B cell (primary cell): Measurements from ENCODE around the gene PDILT. TPM values are rescaled to one million over a fixed set of nuclear protein-coding genes. Genes with fewer than 3 reads are reported as not detected.

Source experiments
- ATAC-seq: fragments of 200-7000 bp; cut with Tn5 transposase; one replicate; pipeline ENCODE4 v1.10.0; 2021; ENCODE audit warnings: low read depth, mild to moderate bottlenecking, moderate number of reproducible peaks, moderate library complexity
- CTCF ChIA-PET: fragments of 350-600 bp; sonication (Branson Sonifier 250); formaldehyde crosslinking; loops from one replicate; lab custom pipeline; 2021; ENCODE audit warnings: antibody characterized with exemption, inconsistent platforms; lab: Charles Lee
- POLR2A ChIA-PET: fragments of 350-600 bp; sonication (Branson Sonifier 250); formaldehyde crosslinking; loops from one replicate; lab custom pipeline; 2021; ENCODE audit warnings: antibody characterized with exemption; lab: Charles Lee
- DNase-seq: peaks from one replicate; pipeline ENCODE4 v3.0.0; 2013
- H2AFZ ChIP-seq: 2 replicates; pipeline ENCODE4 v1.6.1; 2012; ENCODE audit warnings: mild to moderate bottlenecking, low read depth, low read length; ENCODE audit not compliant: insufficient read depth, poor library complexity, severe bottlenecking
- H3K27ac ChIP-seq, 2 donors: 1 replicate in 1 of 2; 2 replicates in 1 of 2; pipeline ENCODE4 v1.5.1; 2012 to 2013; ENCODE audit warnings: low read length in 2 of 2, mild to moderate bottlenecking in 2 of 2, moderate library complexity in 1 of 2
- H3K27me3 ChIP-seq, 4 experiments: fragments of 200-600 bp in 1 of 4; sonication (generic) in 1 of 4; replicated peaks in 1 of 4; 1 replicate in 2 of 4; 2 replicates in 2 of 4; pipeline versions ENCODE4 v1.6.1 to v1.7.0; 2013 to 2016; ENCODE audit warnings: low read length in 3 of 4, mild to moderate bottlenecking in 2 of 4, mixed read lengths in 1 of 4, moderate library complexity in 1 of 4; ENCODE audit not compliant: insufficient read depth in 4 of 4, control insufficient read depth in 3 of 4; ENCODE audit errors: control extremely low read depth in 1 of 4
- H3K36me3 ChIP-seq, 2 experiments: replicated peaks in 1 of 2; 1 replicate in 1 of 2; 2 replicates in 1 of 2; pipeline versions ENCODE4 v1.6.1 to v1.7.1; 2013; ENCODE audit warnings: low read length in 1 of 2; ENCODE audit not compliant: insufficient read depth in 2 of 2, control insufficient read depth in 1 of 2; ENCODE audit errors: control extremely low read depth in 1 of 2, extremely low read depth in 1 of 2
- H3K4me1 ChIP-seq, 2 donors: fragments of 200-600 bp in 1 of 2; sonication (generic) in 1 of 2; 1 replicate in 1 of 2; 2 replicates in 1 of 2; pipeline versions ENCODE4 v1.5.1 to v1.6.1; 2013 to 2017; ENCODE audit warnings: low read length in 2 of 2; ENCODE audit not compliant: control insufficient read depth in 2 of 2, insufficient read depth in 2 of 2
- H3K4me2 ChIP-seq: replicated peaks from 2 replicates; pipeline ENCODE3; 2012; ENCODE audit warnings: mild to moderate bottlenecking, low read depth, low read length; ENCODE audit not compliant: poor library complexity, severe bottlenecking
- H3K4me3 ChIP-seq, 5 experiments: fragments of 200-600 bp in 1 of 5; sonication (generic) in 1 of 5; 1 replicate in 3 of 5; 2 replicates in 2 of 5; pipeline versions ENCODE4 v1.5.1 to v1.7.0; 2011 to 2016; ENCODE audit warnings: low read length in 4 of 5, mild to moderate bottlenecking in 4 of 5, low read depth in 2 of 5, control low read depth in 1 of 5, moderate library complexity in 1 of 5; ENCODE audit not compliant: insufficient read depth in 1 of 5; ENCODE audit errors: control extremely low read depth in 1 of 5, extremely low read depth in 1 of 5
- H3K79me2 ChIP-seq: fragments of 200-600 bp; sonication (generic); one replicate; pipeline ENCODE4 v1.6.0; 2016; ENCODE audit warnings: low read length; ENCODE audit not compliant: control insufficient read depth, insufficient read depth
- H3K9ac ChIP-seq: fragments of 200-600 bp; sonication (generic); 2 replicates; pipeline ENCODE4 v1.6.1; 2017; ENCODE audit warnings: mild to moderate bottlenecking, low read length, moderate library complexity
- H3K9me3 ChIP-seq, 3 donors: one replicate each; pipeline versions ENCODE4 v1.6.1 to v1.7.1; 2013; ENCODE audit warnings: low read length in 2 of 3; ENCODE audit not compliant: control insufficient read depth in 2 of 3, insufficient read depth in 1 of 3; ENCODE audit errors: control extremely low read depth in 1 of 3
- H4K20me1 ChIP-seq: 2 replicates; pipeline ENCODE4 v1.6.0; 2012; ENCODE audit warnings: mild to moderate bottlenecking, low read length; ENCODE audit not compliant: insufficient read depth, control insufficient read depth, poor library complexity, severe bottlenecking
- H3K27ac Mint-ChIP-seq: one replicate; pipeline ENCODE4 v1.8.0; 2021; ENCODE audit warnings: mixed read lengths
- H3K27me3 Mint-ChIP-seq: one replicate; pipeline ENCODE4 v1.8.0; 2021; ENCODE audit warnings: mixed read lengths
- H3K4me1 Mint-ChIP-seq: one replicate; pipeline ENCODE4 v1.8.0; 2021; ENCODE audit warnings: mixed read lengths
- H3K4me3 Mint-ChIP-seq: one replicate; pipeline ENCODE4 v1.8.0; 2021; ENCODE audit warnings: mixed read lengths
- H3K9me3 Mint-ChIP-seq: one replicate; pipeline ENCODE4 v1.8.0; 2022; ENCODE audit warnings: mixed read lengths; ENCODE audit not compliant: insufficient read depth
- EZH2 ChIP-seq: IDR thresholded peaks from 2 replicates; pipeline ENCODE4 v1.6.1; 2012; ENCODE audit warnings: borderline replicate concordance, low read depth, mild to moderate bottlenecking, moderate library complexity, low read length; ENCODE audit not compliant: insufficient read depth, poor library complexity, severe bottlenecking
- WGBS: methylation state at CpG from one replicate; pipeline ENCODE4 v1.1.5; 2013; ENCODE audit warnings: missing lambda C conversion rate; ENCODE audit not compliant: insufficient coverage; 5-methylcytosine and 5-hydroxymethylcytosine counted together
- intact Hi-C: fragments of 100-400 bp; cut with micrococcal nuclease; formaldehyde crosslinking; loops from one replicate; pipeline ENCODE4 v1.10.0; 2022
- polyA plus RNA-seq: library from polyadenylated mRNA; depleted of rRNA; stranded (reverse); fragments of >200 nt; gene quantifications from 2 replicates; pipeline ENCODE4 v1.2.3, GENCODE V29; 2012
- total RNA-seq, 2 donors: library from RNA; stranded (reverse); fragments of 120-200 nt in 1 of 2; gene quantifications; 1 replicate in 1 of 2; 2 replicates in 1 of 2; pipeline versions ENCODE4 v1.2.3 to v1.2.4, GENCODE V29; 2013 to 2022
- TF ChIP-seq, protein P1 (sequence below): fragments of 200-600 bp; IDR thresholded peaks from one replicate; pipeline ENCODE4 v1.8.0; 2022; ENCODE audit warnings: antibody characterized with exemption, mild to moderate bottlenecking

PDILT gene
- total and polyA plus RNA-seq, 2 donors (not counting 1 experiment from before 2014, with no cell fraction given) = not detected

DNA sequence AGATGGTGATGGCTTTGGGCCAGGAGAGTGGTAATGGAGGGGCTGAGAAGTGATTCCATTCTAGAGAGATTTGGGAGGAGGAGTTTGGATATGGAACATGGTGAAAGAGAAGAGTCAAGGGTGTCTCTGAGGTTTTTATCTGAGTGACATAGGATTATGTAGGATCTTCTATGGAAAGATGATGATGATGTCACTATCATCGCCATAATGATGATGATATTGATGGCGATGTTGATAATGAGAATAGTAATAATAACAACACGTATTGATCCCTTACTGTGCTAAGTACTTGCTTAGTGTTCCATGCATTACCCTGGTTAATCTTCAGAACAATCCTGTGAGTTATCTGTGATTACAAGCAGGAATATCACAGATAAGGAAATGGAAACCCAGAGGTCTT lies 16.6 kb downstream of the PDILT start:
- peaks cover 17% of the 10 kb centered on the region for H3K27me3 Mint-ChIP-seq
- no peak overlapping the region for H3K27ac Mint-ChIP-seq

More for the DNA sequence above, 16.6 kb downstream of the PDILT start:
- Histone ChIP-seq H3K4me1 (no peaks in the 10 kb centered on the region), H2AFZ (no peak overlapping the region), H3K9ac (no peak overlapping the region), H3K36me3 (no peaks in the 10 kb centered on the region), H3K9me3 (peaks cover 0 to 3% (median 0%) of the 10 kb centered on the region in 3 donors), H3K4me2 (no peak overlapping the region), H4K20me1 (no peaks in the 10 kb centered on the region), H3K27ac (no peak overlapping the region), H3K4me3 (no peak overlapping the region), H3K27me3 (peaks cover 0 to 18% (median 1%) of the 10 kb centered on the region in 4 experiments), H3K79me2 (no peaks in the 10 kb centered on the region)
- intact Hi-C loops = no loop called here
- ChIA-PET CTCF (no interaction called here), POLR2A (no interaction called here)
- no peak for TF ChIP-seq EZH2
- TF ChIP-seq, protein P1, sequence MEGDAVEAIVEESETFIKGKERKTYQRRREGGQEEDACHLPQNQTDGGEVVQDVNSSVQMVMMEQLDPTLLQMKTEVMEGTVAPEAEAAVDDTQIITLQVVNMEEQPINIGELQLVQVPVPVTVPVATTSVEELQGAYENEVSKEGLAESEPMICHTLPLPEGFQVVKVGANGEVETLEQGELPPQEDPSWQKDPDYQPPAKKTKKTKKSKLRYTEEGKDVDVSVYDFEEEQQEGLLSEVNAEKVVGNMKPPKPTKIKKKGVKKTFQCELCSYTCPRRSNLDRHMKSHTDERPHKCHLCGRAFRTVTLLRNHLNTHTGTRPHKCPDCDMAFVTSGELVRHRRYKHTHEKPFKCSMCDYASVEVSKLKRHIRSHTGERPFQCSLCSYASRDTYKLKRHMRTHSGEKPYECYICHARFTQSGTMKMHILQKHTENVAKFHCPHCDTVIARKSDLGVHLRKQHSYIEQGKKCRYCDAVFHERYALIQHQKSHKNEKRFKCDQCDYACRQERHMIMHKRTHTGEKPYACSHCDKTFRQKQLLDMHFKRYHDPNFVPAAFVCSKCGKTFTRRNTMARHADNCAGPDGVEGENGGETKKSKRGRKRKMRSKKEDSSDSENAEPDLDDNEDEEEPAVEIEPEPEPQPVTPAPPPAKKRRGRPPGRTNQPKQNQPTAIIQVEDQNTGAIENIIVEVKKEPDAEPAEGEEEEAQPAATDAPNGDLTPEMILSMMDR = no peak
- no peak for DNase-seq
- no peak for ATAC-seq
- no peak overlapping the region for H3K4me3 Mint-ChIP-seq
- H3K9me3 Mint-ChIP-seq = no peaks in the 10 kb centered on the region
- no CpG with 5 or more reads among the region's 3 CpGs for WGBS
- peaks cover 2% of the 10 kb centered on the region for H3K4me1 Mint-ChIP-seq
